GM19239 (cell line): ENCODE measurements around the gene PHACTR3.

ENCODE experiments used
- DNase-seq: peaks from one replicate; pipeline ENCODE4 v3.0.0; 2011; ENCODE audit warnings: low spot score; ENCODE audit not compliant: insufficient read length
- FAIRE-seq: peaks from 2 replicates; lab custom pipeline; 2011; peaks lifted over from hg19 to GRCh38; lab: Jason Lieb, UNC

Gene PHACTR3

GRCh38 chr20:59742351-59743095 is 138.2 kb downstream of the PHACTR3 start:
- DNase-seq (no peak), FAIRE-seq (no peak)

GRCh38 chr20:59743308-59743707 is 139.0 kb downstream of the PHACTR3 start:
- FAIRE-seq (no peak), DNase-seq (no peak)

- DNase-seq: no peak
- no peak for FAIRE-seq
Measured at GRCh38 chr20:59743767-59744485, 139.6 kb downstream of the PHACTR3 start.

GRCh38 chr20:59744756-59745155 is 140.4 kb downstream of the PHACTR3 start:
- DNase-seq (no peak), FAIRE-seq (no peak)

- DNase-seq: no peak
Measured at GRCh38 chr20:59745201-59745600, 140.9 kb downstream of the PHACTR3 start.

GRCh38 chr20:59745716-59746115 is 141.4 kb downstream of the PHACTR3 start:
- FAIRE-seq (no peak), DNase-seq (no peak)

More at GRCh38 chr20:59745201-59745600, 140.9 kb downstream of the PHACTR3 start:
- FAIRE-seq: no peak

- FAIRE-seq: no peak
- DNase-seq: no peak
Measured at GRCh38 chr20:59746155-59746554, 141.8 kb downstream of the PHACTR3 start.

GRCh38 chr20:59747671-59748515 is 143.6 kb downstream of the PHACTR3 start:
- no peak for FAIRE-seq
- DNase-seq: no peak

- FAIRE-seq: no peak
- DNase-seq: no peak
Measured at GRCh38 chr20:59748619-59749191, 144.4 kb downstream of the PHACTR3 start.

GRCh38 chr20:59749301-59749700 is 145.0 kb downstream of the PHACTR3 start:
- DNase-seq (no peak), FAIRE-seq (no peak)

- FAIRE-seq (no peak), DNase-seq (no peak)
Measured at GRCh38 chr20:59750209-59750840, 146.0 kb downstream of the PHACTR3 start.

GRCh38 chr20:59751075-59751711 is 146.9 kb downstream of the PHACTR3 start:
- DNase-seq: peak; percentile 83
- FAIRE-seq: no peak

- FAIRE-seq: peak; percentile 96
- peak; percentile 64 for DNase-seq
Measured at GRCh38 chr20:59752101-59752586, 147.8 kb downstream of the PHACTR3 start.

- peak; percentile 32 for DNase-seq
Measured at GRCh38 chr20:59752704-59753460, 148.5 kb downstream of the PHACTR3 start.

GRCh38 chr20:59753836-59754235 is 149.5 kb downstream of the PHACTR3 start:
- no peak for DNase-seq
- no peak for FAIRE-seq

More at GRCh38 chr20:59752704-59753460, 148.5 kb downstream of the PHACTR3 start:
- FAIRE-seq: peak; percentile 11

- DNase-seq: no peak
- no peak for FAIRE-seq
Measured at GRCh38 chr20:59754551-59754950, 150.2 kb downstream of the PHACTR3 start.

GRCh38 chr20:59756241-59756640 is 151.9 kb downstream of the PHACTR3 start:
- DNase-seq (no peak), FAIRE-seq (no peak)

GRCh38 chr20:59764037-59764436 is 159.7 kb downstream of the PHACTR3 start:
- no peak for DNase-seq
- no peak for FAIRE-seq
